ENCODE data around the gene NCOR1. TPM values are rescaled to one million over a fixed set of nuclear protein-coding genes. Genes with fewer than 3 reads are reported as not detected.
A peak's percentile ranks its signal among the peaks of the same experiment; 100 is the strongest.

Gene NCOR1
- polyA plus RNA-seq, 3 donors = 23.2 to 47.0 (median 37.9) TPM

DNA sequence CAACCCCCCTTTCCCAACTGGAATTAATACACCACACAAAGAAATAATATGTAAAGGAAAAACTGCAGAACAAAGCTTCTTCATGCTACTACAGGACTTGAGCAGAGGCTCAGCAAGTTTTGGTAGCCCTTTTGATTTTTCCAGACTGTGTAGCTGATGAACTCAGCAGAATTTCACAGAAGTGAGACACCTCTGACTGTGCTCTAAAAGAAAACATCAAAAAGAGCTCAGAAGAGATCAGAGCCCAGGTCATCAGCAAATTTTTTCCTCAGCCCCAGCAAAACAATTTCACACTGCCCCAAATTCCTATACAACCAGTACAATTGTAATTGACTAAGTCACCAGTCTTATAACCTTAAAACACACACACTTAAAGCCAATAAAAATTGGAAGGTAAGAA lies 177.7 kb downstream of the NCOR1 start:
- H3K4me2 ChIP-seq (replicated peaks; ENCODE audit: extremely low read depth, low read length, poor library complexity, severe bottlenecking) = no peak overlapping the region
- H3K27me3 ChIP-seq (ENCODE audit: control insufficient read depth in 2 of 2, insufficient read depth in 2 of 2, low read length in 2 of 2) = no peaks in the 10 kb centered on the region
- no peak overlapping the region for H2AFZ ChIP-seq (ENCODE audit: insufficient read depth, low read depth, low read length, poor library complexity, severe bottlenecking)
- H3K9me3 Mint-ChIP-seq = peaks cover 0 to 5% (median 0%) of the 10 kb centered on the region in 7 donors
- H3K27ac Mint-ChIP-seq = peak overlapping the region in 4 of 7 donors; percentile 3 to 80 (median 20)
- no peaks in the 10 kb centered on the region for H3K4me1 ChIP-seq (ENCODE audit: control insufficient read depth in 1 of 2, insufficient read depth in 2 of 2, low read length in 2 of 2)
- peak overlapping the region in 1 of 2 donors; percentile 34 for H3K27ac ChIP-seq (ENCODE audit: low read depth in 1 of 2, low read length in 2 of 2)
- H3K4me3 ChIP-seq (replicated peaks in 1 of 3; ENCODE audit: low read depth in 2 of 3, low read length in 3 of 3) = no peak overlapping the region
- H3K36me3 Mint-ChIP-seq = peaks cover 89 to 95% of the 10 kb centered on the region in 2 donors
- H3K9ac ChIP-seq (ENCODE audit: insufficient read depth, low read length, poor library complexity, severe bottlenecking) = no peak overlapping the region
- H3K27me3 Mint-ChIP-seq (ENCODE audit: low read depth in 3 of 3) = no peaks in the 10 kb centered on the region
- H3K79me2 ChIP-seq (ENCODE audit: insufficient read depth, low read length) = no peaks in the 10 kb centered on the region
- H3K4me1 Mint-ChIP-seq = no peaks in the 10 kb centered on the region
- intact Hi-C loops (cut with micrococcal nuclease) = no loop called here
- peaks cover 92 to 99% of the 10 kb centered on the region in 2 donors for H3K36me3 ChIP-seq (replicated peaks in 1 of 2; ENCODE audit: control insufficient read depth in 1 of 2, insufficient read depth in 2 of 2, low read length in 2 of 2)
- H4K20me1 ChIP-seq (ENCODE audit: insufficient read depth, low read length) = peaks cover 4% of the 10 kb centered on the region
- no peak for DNase-seq
- H3K9me3 ChIP-seq (replicated peaks in 1 of 2; ENCODE audit: control insufficient read depth in 1 of 2, insufficient read depth in 1 of 2, low read length in 2 of 2) = no peaks in the 10 kb centered on the region
- H3K4me3 Mint-ChIP-seq = no peak overlapping the region
- TF ChIP-seq, protein P1, sequence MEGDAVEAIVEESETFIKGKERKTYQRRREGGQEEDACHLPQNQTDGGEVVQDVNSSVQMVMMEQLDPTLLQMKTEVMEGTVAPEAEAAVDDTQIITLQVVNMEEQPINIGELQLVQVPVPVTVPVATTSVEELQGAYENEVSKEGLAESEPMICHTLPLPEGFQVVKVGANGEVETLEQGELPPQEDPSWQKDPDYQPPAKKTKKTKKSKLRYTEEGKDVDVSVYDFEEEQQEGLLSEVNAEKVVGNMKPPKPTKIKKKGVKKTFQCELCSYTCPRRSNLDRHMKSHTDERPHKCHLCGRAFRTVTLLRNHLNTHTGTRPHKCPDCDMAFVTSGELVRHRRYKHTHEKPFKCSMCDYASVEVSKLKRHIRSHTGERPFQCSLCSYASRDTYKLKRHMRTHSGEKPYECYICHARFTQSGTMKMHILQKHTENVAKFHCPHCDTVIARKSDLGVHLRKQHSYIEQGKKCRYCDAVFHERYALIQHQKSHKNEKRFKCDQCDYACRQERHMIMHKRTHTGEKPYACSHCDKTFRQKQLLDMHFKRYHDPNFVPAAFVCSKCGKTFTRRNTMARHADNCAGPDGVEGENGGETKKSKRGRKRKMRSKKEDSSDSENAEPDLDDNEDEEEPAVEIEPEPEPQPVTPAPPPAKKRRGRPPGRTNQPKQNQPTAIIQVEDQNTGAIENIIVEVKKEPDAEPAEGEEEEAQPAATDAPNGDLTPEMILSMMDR (IDR thresholded peaks at IDR 0.05) = no peak

DNA sequence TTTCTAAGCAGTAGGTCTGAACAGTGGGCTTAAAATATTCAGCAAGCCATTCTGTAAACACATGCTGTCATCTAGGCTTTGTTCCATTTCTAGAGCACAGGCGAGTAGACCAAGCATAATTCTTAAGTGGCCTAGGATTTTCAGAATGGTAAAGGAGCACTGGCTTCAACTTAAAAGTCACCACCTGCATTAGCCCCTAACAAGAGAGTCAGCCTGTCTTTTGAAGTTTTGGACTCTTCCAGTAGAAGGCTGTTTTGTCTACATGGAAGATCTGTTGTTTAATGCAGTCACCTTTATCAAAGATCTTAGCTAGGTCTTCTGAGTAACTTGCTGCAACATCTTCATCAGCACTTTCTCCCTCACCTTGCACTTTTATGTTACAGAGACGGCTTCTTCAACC lies 179.1 kb downstream of the NCOR1 start:
- peaks cover 92 to 96% of the 10 kb centered on the region in 2 donors for H3K36me3 Mint-ChIP-seq
- H3K4me1 ChIP-seq (ENCODE audit: control insufficient read depth in 1 of 2, insufficient read depth in 2 of 2, low read length in 2 of 2) = no peaks in the 10 kb centered on the region
- 100% methylated on average over 1 of the region's 2 CpGs for WGBS (ENCODE audit: insufficient coverage)

More for the DNA sequence above, 179.1 kb downstream of the NCOR1 start:
- no peak overlapping the region for H3K9ac ChIP-seq (ENCODE audit: insufficient read depth, low read length, poor library complexity, severe bottlenecking)
- H3K79me2 ChIP-seq (ENCODE audit: insufficient read depth, low read length) = no peaks in the 10 kb centered on the region
- peaks cover 4% of the 10 kb centered on the region for H4K20me1 ChIP-seq (ENCODE audit: insufficient read depth, low read length)
- intact Hi-C loops (cut with micrococcal nuclease) = no loop called here
- Mint-ChIP-seq H3K27ac (no peak overlapping the region), H3K4me3 (no peak overlapping the region), H3K9me3 (peaks cover 0 to 3% (median 0%) of the 10 kb centered on the region in 7 donors), H3K4me1 (no peaks in the 10 kb centered on the region), H3K27me3 (ENCODE audit: low read depth in 3 of 3) (no peaks in the 10 kb centered on the region)
- TF ChIP-seq, protein P1 (IDR thresholded peaks at IDR 0.05) = no peak
- H3K27me3 ChIP-seq (ENCODE audit: control insufficient read depth in 2 of 2, insufficient read depth in 2 of 2, low read length in 2 of 2) = no peaks in the 10 kb centered on the region
- no peak overlapping the region for H3K4me3 ChIP-seq (replicated peaks in 1 of 3; ENCODE audit: low read depth in 2 of 3, low read length in 3 of 3)
- H3K9me3 ChIP-seq (replicated peaks in 1 of 2; ENCODE audit: control insufficient read depth in 1 of 2, insufficient read depth in 1 of 2, low read length in 2 of 2) = no peaks in the 10 kb centered on the region
- no peak overlapping the region for H2AFZ ChIP-seq (ENCODE audit: insufficient read depth, low read depth, low read length, poor library complexity, severe bottlenecking)
- no peak for DNase-seq
- H3K4me2 ChIP-seq (replicated peaks; ENCODE audit: extremely low read depth, low read length, poor library complexity, severe bottlenecking) = no peak overlapping the region
- H3K36me3 ChIP-seq (replicated peaks in 1 of 2; ENCODE audit: control insufficient read depth in 1 of 2, insufficient read depth in 2 of 2, low read length in 2 of 2) = peaks cover 94 to 100% of the 10 kb centered on the region in 2 donors
- no peak overlapping the region for H3K27ac ChIP-seq (ENCODE audit: low read depth in 1 of 2, low read length in 2 of 2)

Data from CD14-positive monocyte (primary cell).